Endothelial cell of hepatic sinusoid (primary cell): ENCODE results near the gene PITPNM1.

Source experiments
- in situ Hi-C: cut with HindIII; loops from 2 replicates; pipeline ENCODE4 v1.10.0; 2017; ENCODE audit warnings: low sequenced_read_pairs

Gene PITPNM1

GRCh38 chr11:67445515-67445914, 59.6 kb downstream of the PITPNM1 start:
- in situ Hi-C loops, result no loop called here

DNA sequence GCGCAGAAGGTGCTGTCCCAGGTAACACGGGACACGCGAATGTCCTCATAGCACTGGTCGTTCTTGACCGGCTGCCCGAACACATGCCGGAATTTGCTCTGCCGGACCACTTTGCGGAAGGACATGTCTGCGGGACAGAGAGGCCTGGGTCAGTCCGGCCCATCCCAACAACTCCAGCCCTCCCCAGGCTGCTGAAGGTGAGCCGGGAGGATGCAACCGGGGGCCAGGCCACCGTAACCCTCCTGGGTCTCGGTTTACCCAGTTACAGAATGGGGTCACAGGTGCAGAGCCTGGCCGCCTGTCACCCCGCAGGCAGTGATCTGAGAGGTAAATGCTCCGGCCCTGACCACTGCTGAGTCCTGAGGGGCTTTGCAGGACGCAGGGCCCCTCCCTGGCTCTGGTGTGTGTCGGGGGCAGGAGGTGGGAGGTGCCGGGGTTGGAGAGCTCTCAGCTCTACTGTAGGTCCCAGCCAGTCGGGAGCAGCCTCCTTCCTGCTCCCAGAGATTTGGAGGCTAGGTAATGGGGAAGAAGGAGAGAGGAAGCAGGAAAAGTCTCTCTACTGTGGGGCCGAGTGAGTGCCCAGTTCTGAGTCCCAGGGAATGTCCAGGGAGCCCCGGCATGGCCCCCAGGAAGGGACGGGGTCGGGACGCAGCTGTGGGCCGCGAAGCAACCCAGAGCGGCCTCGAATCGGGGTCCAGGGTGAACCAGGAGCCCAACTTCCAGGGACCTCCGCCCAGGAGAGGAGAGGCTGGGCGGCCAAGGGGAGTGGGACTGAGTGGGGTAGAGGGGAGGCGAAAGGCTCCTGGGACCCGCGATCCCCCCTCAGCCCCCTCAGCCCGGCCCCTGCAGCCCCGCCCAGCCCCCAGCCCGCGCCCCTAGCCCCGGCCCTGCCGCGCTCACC, 62.4 kb downstream of the PITPNM1 start:
- in situ Hi-C loops, result no loop called here
